ENCODE measurements around the gene DCAF10.
A peak's percentile ranks its signal among the peaks of the same experiment; 100 is the strongest.
"Not testable (repeated sequence)": the region's sequence is repeated elsewhere in the genome, so short reads cannot be mapped to it uniquely, and the experiment has no call there.

DCAF10 gene

GRCh38 chr9:37790096-37790495 lies 10.5 kb upstream of the DCAF10 start:
- no peak for DNase-seq (ENCODE audit: low spot score)

GRCh38 chr9:37792122-37792521 lies 8.5 kb upstream of the DCAF10 start:
- no peak for DNase-seq (ENCODE audit: low spot score)

- no peak for DNase-seq (ENCODE audit: low spot score)
These were observed 4.4 kb upstream of the DCAF10 start for GRCh38 chr9:37796232-37796631.

GRCh38 chr9:37798677-37799076 lies 1.9 kb upstream of the DCAF10 start:
- no peak for DNase-seq (ENCODE audit: low spot score)

GRCh38 chr9:37801287-37801850 lies 772 bp downstream of the DCAF10 start:
- no peak for DNase-seq (ENCODE audit: low spot score)

GRCh38 chr9:37801959-37802711 lies 1.5 kb downstream of the DCAF10 start:
- DNase-seq (ENCODE audit: low spot score), result no peak

GRCh38 chr9:37806271-37806670 lies 5.7 kb downstream of the DCAF10 start:
- DNase-seq (ENCODE audit: low spot score), result no peak

- not testable (repeated sequence) for DNase-seq (ENCODE audit: low spot score)
These were observed 9.1 kb downstream of the DCAF10 start for GRCh38 chr9:37809676-37810075.

GRCh38 chr9:37811906-37812476 lies 11.4 kb downstream of the DCAF10 start:
- no peak for DNase-seq (ENCODE audit: low spot score)

GRCh38 chr9:37812773-37813379 lies 12.3 kb downstream of the DCAF10 start:
- DNase-seq (ENCODE audit: low spot score), result no peak

- DNase-seq (ENCODE audit: low spot score), result no peak
These were observed 18.3 kb downstream of the DCAF10 start for GRCh38 chr9:37818849-37819248.

- no peak for DNase-seq (ENCODE audit: low spot score)
These were observed 19.5 kb downstream of the DCAF10 start for GRCh38 chr9:37820142-37820541.

GRCh38 chr9:37825174-37825573 lies 24.6 kb downstream of the DCAF10 start:
- DNase-seq (ENCODE audit: low spot score), result not testable (repeated sequence)

- no peak for DNase-seq (ENCODE audit: low spot score)
These were observed 27.0 kb downstream of the DCAF10 start for GRCh38 chr9:37827483-37828165.

GRCh38 chr9:37835821-37836220 lies 35.2 kb downstream of the DCAF10 start:
- no peak for DNase-seq (ENCODE audit: low spot score)

GRCh38 chr9:37836386-37836785 lies 35.8 kb downstream of the DCAF10 start:
- DNase-seq (ENCODE audit: low spot score), result peak; percentile 74

GRCh38 chr9:37839496-37840461 lies 39.2 kb downstream of the DCAF10 start:
- DNase-seq (ENCODE audit: low spot score), result no peak

GRCh38 chr9:37840560-37841194 lies 40.1 kb downstream of the DCAF10 start:
- DNase-seq (ENCODE audit: low spot score), result no peak

- DNase-seq (ENCODE audit: low spot score), result no peak
These were observed 51.6 kb downstream of the DCAF10 start for GRCh38 chr9:37852222-37852621.

GRCh38 chr9:37856551-37856950 lies 56.0 kb downstream of the DCAF10 start:
- DNase-seq (ENCODE audit: low spot score), result no peak

- no peak for DNase-seq (ENCODE audit: low spot score)
These were observed 58.4 kb downstream of the DCAF10 start for GRCh38 chr9:37859043-37859442.

All from activated CD4-positive, alpha-beta T cell treated with anti-CD3 and anti-CD28 coated beads, Interleukin-2, Interleukin-4, amounts not matched to agents 100 ng/mL and 50 ng/mL, durations not matched to agents 16 hours and 8 hours (primary cell).